T-helper 1 cell (primary cell): ENCODE data around the gene ACBD4.
A peak's percentile ranks its signal among the peaks of the same experiment; 100 is the strongest.

Experiments used
- DNase-seq, 5 donors: peaks; one replicate each; pipeline ENCODE4 v3.0.0-alpha.2; 2012 to 2020
- total RNA-seq, 4 donors: gene quantifications; one replicate each; lab custom pipeline; 2026; lab: John Stamatoyannopoulos, UW

The ACBD4 gene, protein sequence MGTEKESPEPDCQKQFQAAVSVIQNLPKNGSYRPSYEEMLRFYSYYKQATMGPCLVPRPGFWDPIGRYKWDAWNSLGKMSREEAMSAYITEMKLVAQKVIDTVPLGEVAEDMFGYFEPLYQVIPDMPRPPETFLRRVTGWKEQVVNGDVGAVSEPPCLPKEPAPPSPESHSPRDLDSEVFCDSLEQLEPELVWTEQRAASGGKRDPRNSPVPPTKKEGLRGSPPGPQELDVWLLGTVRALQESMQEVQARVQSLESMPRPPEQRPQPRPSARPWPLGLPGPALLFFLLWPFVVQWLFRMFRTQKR
- total RNA-seq = 15.2 to 27.8 (median 18.0) reads per million in 4 donors

DNA sequence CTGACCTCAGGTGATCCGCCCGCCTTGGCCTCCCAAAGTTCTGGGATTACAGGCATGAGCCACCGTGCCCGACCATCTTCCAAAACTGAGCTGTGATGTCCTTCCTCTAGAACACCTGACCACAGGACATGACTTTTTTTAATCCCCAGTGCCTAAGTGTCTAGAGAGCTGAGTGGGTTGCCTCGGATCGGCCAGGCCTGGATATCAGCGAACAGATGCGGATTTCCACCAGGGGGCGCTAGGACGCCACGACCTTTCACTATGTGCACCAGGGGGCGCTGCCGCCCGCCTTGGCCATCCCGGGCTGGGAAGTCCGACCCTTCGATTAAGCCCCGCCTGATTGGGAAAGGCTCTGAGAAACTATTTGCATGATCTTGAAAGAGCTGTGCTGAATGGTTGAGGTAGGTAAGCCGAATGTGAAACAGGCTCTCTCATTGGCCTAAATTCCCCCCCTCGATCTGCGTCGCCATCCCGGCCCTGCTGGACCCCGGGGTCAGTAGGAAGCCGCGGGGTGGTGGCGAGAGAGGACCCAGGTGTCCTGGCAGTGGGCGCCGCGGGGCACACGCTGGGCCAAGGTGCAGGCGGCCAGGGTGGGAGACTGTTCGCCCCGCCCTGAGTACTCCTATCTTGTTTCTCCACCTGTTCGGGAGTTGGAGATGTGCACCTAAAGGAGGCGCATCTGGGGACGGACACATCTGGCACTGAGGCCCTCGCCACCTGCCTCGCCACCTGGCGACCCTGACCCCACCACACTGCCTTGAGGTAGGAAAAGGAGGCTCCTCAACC, at the start of gene ACBD4:
Gene ACBD4 (plus strand): TSS at position 496 of the 786 bp plus-strand sequence. CDS start 458 bp downstream, outside the sequence.
- DNase-seq = peak; percentile 88 to 97 (median 95)

GRCh38 chr17:45086391-45086790, 49.1 kb upstream of the ACBD4 start:
- no peak for DNase-seq

- DNase-seq = no peak
Measured at GRCh38 chr17:45086865-45087503, 48.5 kb upstream of the ACBD4 start.

DNA sequence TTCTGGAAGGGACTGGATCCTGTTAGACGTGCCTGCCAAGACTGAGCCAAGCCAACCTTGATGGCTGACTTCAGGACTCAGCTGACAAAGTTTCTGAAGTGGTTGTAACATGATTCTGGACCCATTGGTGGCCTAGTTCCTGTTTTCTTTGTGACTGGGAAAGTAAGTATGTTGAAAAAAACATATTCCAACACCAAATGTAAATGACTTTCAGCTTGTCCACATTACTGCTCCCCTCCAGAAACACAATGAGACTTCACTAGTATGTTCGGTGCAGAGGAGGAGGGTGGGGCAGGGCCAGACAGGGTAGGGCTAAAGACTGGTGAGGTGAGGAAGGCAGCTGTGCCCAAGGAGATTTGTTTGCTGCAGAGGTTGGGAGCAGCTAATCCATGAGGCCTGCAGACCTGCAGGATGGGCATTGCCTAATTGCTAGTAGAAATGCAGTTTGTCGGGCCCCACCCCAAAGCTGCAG, 47.9 kb upstream of the ACBD4 start:
- DNase-seq = no peak

- no peak for DNase-seq
Measured at GRCh38 chr17:45087978-45088377, 47.5 kb upstream of the ACBD4 start.

DNA sequence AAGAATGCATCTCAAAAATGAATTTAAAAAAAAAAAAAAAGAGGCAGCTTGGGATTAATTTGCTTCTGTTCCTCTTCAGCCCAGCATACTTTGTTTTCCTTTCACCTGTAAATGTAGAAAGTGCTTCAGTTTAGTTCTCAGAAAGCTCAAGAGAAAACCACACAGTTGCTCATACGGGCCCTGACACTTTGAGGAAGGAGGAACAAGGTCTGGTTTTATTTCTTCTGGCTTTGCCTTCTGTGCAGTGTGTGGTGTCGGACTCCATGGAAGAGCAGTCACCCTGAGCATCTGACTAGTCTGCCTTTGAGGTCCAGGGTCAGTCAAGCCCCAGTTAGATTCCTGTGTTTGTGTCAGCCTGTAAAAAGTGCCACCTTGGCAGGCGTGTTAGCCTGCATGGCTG, 46.7 kb upstream of the ACBD4 start:
- no peak for DNase-seq

- no peak for DNase-seq
Measured at GRCh38 chr17:45090711-45091110, 44.8 kb upstream of the ACBD4 start.

DNA sequence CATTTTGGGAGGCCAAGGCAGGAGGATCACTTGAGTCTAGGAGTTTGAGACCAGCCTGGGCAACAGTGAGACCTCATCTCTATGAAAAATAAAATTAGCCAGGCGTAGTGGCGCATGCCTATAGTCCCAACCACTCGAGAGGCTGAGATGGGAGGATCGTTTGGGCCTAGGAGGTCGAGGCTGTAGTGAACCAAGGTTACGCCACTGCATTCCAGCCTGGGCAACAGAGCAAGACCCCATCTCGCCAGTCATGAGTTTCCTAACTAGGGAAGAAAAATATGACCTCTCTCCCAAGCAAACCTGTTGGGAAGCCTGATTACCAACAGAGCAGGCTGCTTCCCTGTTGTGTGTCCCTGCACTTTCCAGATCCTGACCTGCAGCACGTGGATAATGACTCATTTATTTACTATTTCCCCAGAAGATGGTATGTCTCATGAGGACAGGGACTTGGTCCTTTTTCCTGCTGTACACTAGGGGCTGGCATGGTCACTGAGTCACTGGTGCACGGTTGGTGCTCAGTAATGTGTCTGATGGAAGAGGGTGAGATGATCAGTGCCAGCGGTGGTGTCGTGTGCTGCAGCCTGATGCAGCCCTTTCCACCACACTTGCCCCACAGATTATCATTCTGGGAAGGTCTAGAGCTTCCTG, 43.6 kb upstream of the ACBD4 start:
- DNase-seq = no peak

DNA sequence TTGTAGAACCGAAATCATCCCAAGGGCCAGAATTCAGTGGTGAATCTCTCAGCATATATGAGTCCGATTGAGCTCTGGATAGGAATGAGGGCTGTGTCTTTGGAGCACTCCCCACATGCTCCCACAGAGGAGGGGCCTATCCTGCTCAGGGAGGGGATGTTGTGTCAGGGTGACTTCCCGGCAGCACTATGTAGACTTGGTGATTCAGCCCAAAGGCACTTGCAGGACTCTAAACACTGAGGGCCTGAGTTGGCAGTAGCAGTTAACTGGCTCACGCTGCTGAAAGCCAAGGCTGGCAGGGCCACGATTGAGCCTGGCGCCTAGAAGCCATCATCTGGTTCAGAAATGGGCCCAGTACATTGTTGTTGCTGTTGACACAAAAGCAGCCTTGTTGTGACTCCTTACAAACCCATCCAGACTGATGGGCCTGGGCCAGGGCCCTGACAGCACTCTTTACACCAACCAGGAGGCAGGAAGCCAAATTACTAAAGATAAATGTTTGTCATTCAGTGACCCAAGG, 42.5 kb upstream of the ACBD4 start:
- no peak for DNase-seq

DNA sequence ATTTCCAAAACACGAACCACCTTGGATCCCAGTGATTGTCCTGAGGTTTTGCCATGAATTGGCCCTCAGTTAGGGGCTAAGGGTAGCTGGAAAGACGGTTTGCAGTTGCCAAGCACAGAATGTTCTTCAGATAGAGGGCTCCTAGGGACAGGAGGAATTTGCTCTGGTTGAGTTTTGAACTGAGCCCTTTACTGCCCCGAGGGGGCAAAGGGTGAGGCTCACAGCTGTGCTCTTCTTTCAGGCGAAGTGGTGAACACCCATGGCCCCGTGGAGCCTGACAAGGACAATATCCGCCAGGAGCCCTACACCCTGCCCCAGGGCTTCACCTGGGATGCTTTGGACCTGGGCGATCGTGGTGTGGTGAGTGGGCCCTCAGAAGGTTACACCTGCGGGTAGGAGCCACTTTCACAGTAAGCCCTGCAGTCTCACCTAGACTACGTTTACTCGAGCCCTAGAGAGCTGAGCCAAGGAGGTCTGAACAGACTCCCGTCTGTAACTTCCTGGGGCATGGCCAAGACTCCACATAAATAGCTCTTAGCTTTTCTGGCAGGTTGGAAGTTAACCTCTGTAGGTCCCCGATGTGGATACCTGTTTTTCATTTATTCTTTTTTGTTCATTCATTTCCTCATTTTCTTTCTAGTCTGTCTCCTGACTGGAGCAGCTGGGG, 41.9 kb upstream of the ACBD4 start:
- no peak for DNase-seq

GRCh38 chr17:45096141-45096540, 39.3 kb upstream of the ACBD4 start:
- DNase-seq = no peak

DNA sequence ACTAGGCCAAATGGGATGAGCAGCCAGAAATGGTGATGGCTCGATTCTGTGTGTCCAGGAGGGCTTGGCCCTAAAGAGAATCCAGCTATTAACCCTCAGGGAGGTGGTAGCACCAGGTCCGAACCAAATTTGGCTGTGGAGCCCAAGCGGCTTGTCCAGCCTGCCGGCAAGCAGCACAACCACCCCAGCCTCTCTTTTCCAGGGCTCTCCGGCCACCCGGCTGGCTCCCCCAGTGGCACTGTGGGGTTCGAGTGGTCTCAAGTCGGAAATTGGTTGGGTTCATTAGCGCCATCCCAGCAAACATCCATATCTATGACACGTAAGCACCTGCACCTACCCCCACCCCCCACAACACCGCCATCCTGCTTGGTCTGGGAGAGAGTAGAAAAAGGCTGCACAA, 38.6 kb upstream of the ACBD4 start:
- no peak for DNase-seq

DNA sequence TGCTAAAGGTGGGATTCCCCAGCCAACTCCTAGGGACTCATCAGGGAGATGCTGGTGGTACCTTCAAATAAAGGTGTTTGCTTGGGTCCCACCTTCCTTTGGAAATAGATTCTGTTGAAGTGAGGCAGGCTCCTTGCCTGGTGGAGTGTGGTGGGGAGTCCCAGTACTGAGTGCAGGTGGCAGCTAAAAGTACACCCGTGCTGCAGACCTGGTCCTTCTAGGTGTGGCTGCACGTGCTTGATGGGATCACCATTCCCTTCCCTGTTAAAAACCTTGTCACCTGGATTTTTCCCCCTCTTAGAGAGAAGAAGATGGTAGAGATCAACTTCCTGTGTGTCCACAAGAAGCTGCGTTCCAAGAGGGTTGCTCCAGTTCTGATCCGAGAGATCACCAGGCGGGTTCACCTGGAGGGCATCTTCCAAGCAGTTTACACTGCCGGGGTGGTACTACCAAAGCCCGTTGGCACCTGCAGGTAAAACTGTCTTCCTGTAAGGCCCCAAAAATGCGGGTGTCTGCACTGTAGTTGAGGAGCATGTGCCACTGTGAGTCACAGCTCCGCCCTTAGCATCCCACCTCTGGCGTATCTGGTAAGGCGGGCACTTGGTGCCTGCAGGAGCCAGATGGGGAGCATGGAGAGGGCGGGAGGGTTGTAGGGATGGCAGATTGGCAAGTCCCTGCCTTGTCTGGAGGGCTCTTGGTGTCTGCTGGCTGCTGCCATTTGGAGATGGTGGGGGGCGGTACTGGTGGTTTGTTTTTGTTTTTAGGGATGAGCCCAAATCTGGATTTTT, 37.2 kb upstream of the ACBD4 start:
- no peak for DNase-seq

DNA sequence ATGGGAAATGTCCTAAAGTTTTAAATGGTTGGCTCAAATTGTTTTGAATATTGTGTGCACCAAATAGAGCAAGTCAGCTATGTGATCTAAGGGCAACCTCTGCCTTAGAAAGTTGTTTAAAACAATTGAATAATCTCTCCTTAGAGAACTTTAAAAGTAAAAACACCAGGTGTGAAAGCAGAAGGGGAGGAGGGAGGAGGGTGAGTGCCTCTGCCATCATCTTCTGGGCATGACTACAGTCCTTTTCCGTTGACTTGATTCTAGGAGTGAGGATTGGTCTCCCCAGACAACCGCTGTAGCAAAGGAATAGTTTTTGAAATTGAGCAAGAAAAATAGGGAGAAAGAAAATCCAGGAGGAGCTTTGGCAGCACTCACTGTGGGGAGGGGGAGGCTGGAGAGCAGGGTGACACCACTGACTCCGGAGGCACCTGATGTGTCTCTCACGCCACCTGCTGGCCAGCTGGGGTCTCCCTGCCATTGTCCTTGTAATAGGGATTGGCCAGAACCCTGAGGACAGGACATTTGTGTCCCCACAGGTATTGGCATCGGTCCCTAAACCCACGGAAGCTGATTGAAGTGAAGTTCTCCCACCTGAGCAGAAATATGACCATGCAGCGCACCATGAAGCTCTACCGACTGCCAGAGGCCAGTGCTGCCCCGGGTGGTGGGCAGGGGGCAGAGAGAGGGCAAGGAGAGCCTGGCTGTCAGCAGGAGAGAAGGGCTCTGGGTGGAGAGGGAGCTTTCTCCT, 36.4 kb upstream of the ACBD4 start:
- peak; percentile 34 to 67 (median 56) for DNase-seq

GRCh38 chr17:45101546-45101882, 34.0 kb upstream of the ACBD4 start:
- DNase-seq = no peak

- no peak for DNase-seq
Measured at GRCh38 chr17:45101883-45102811, 33.3 kb upstream of the ACBD4 start.

- no peak for DNase-seq
Measured at GRCh38 chr17:45102856-45103255, 32.6 kb upstream of the ACBD4 start.

DNA sequence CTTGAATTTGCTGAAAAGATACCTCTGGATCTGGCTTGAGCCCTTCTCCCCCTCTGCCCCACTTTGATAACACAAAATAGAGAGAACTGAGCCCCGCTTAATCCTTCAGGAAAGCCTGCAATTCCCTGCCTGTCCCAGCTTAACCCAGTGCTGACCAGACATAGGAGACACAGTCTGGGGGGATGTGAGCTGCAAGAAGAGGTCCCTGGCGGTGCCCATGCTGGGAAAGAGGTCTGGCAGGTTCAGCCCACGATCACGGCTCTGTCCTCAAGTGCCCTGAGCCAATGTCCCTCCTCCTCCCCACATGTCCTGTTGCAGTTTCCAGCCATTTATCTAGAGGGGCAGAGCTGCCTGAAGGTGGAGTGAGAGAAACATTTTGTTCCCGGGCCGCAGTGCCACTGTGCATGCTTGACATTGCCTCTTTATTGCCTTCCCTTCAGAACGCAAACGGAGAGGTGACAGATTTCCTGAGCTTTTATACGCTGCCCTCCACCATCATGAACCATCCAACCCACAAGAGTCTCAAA, 32.2 kb upstream of the ACBD4 start:
- DNase-seq = no peak

GRCh38 chr17:45104029-45104428, 31.5 kb upstream of the ACBD4 start:
- DNase-seq = no peak
